Measurements from ENCODE around the gene LAMB4.

The LAMB4 gene

GRCh38 chr7:108079648-108080591 is 50.2 kb downstream of the LAMB4 start:
- no peak for DNase-seq (ENCODE audit: low read depth)
- TF ChIP-seq CTCF (IDR thresholded peaks at IDR 0.05; ENCODE audit: low read depth, low read length) (no peak), MYC (IDR thresholded peaks at IDR 0.05; ENCODE audit: low read depth, low read length) (no peak), POLR2A (IDR thresholded peaks at IDR 0.05; ENCODE audit: extremely low read depth, insufficient read length) (no peak)

GRCh38 chr7:108079276-108079647 is 50.9 kb downstream of the LAMB4 start:
- no peak for DNase-seq (ENCODE audit: low read depth)
- TF ChIP-seq MYC (IDR thresholded peaks at IDR 0.05; ENCODE audit: low read depth, low read length) (no peak), MAX (IDR thresholded peaks at IDR 0.05; ENCODE audit: low read depth, low read length) (no peak), CTCF (IDR thresholded peaks at IDR 0.05; ENCODE audit: low read depth, low read length) (no peak), POLR2A (IDR thresholded peaks at IDR 0.05; ENCODE audit: extremely low read depth, insufficient read length) (no peak)
- no peak overlapping the region for H3K4me3 ChIP-seq (ENCODE audit: low read depth, low read length)

More at GRCh38 chr7:108079648-108080591, 50.2 kb downstream of the LAMB4 start:
- H3K4me3 ChIP-seq (ENCODE audit: low read depth, low read length) = no peak overlapping the region

- H3K4me3 ChIP-seq (ENCODE audit: low read depth, low read length) = no peak overlapping the region
- DNase-seq (ENCODE audit: low read depth) = no peak
- TF ChIP-seq CTCF (IDR thresholded peaks at IDR 0.05; ENCODE audit: low read depth, low read length) (no peak), POLR2A (IDR thresholded peaks at IDR 0.05; ENCODE audit: extremely low read depth, insufficient read length) (no peak), MYC (IDR thresholded peaks at IDR 0.05; ENCODE audit: low read depth, low read length) (no peak), MAX (IDR thresholded peaks at IDR 0.05; ENCODE audit: low read depth, low read length) (no peak)
Observed at GRCh38 chr7:108078691-108079090, 51.5 kb downstream of the LAMB4 start.

- TF ChIP-seq MYC (IDR thresholded peaks at IDR 0.05; ENCODE audit: low read depth, low read length) = no peak
- TF ChIP-seq CTCF (IDR thresholded peaks at IDR 0.05; ENCODE audit: low read depth, low read length) = no peak
- TF ChIP-seq MAX (IDR thresholded peaks at IDR 0.05; ENCODE audit: low read depth, low read length) = no peak
- TF ChIP-seq POLR2A (IDR thresholded peaks at IDR 0.05; ENCODE audit: extremely low read depth, insufficient read length) = no peak
- H3K4me3 ChIP-seq (ENCODE audit: low read depth, low read length) = no peak overlapping the region
- DNase-seq (ENCODE audit: low read depth) = no peak
Observed at GRCh38 chr7:108078211-108078673, 51.9 kb downstream of the LAMB4 start.

GRCh38 chr7:108077709-108078108 is 52.5 kb downstream of the LAMB4 start:
- TF ChIP-seq CTCF (IDR thresholded peaks at IDR 0.05; ENCODE audit: low read depth, low read length) (no peak), MYC (IDR thresholded peaks at IDR 0.05; ENCODE audit: low read depth, low read length) (no peak), MAX (IDR thresholded peaks at IDR 0.05; ENCODE audit: low read depth, low read length) (no peak)
- DNase-seq (ENCODE audit: low read depth) = no peak
- no peak overlapping the region for H3K4me3 ChIP-seq (ENCODE audit: low read depth, low read length)

All from NB4 (cell line).